Psoas muscle (tissue), 8 donors: ENCODE data around the gene ABCC8. TPM values are rescaled to one million over a fixed set of nuclear protein-coding genes. Genes with fewer than 3 reads are reported as not detected.
A peak's percentile ranks its signal among the peaks of the same experiment; 100 is the strongest.

ENCODE experiments used
- ATAC-seq, 4 donors: fragments of 200-7000 bp; cut with Tn5 transposase; one replicate each; pipeline ENCODE4 v1.9.1; 2020; ENCODE audit warnings: moderate library complexity in 3 of 4, mild to moderate bottlenecking in 2 of 4
- DNase-seq, 2 donors: peaks; one replicate each; pipeline ENCODE4 v3.0.0-alpha.2; 2020
- H3K27ac ChIP-seq: fragments of 200-600 bp; one replicate; pipeline ENCODE4 v1.8.0; 2022
- H3K27me3 ChIP-seq, 3 donors: fragments of 200-600 bp in 1 of 3; one replicate each; pipeline versions ENCODE4 v1.6.1 to v1.8.0; 2013 to 2022; ENCODE audit warnings: low read length in 2 of 3, mild to moderate bottlenecking in 2 of 3, moderate library complexity in 1 of 3; ENCODE audit not compliant: insufficient read depth in 3 of 3
- H3K36me3 ChIP-seq, 2 donors: fragments of 200-600 bp in 1 of 2; one replicate each; pipeline versions ENCODE4 v1.6.1 to v1.8.0; 2013 to 2022; ENCODE audit warnings: low read depth in 1 of 2, mild to moderate bottlenecking in 1 of 2, moderate library complexity in 1 of 2; ENCODE audit not compliant: insufficient read depth in 1 of 2
- H3K4me1 ChIP-seq: fragments of 200-600 bp; one replicate; pipeline ENCODE4 v1.8.0; 2022
- H3K4me3 ChIP-seq: fragments of 200-600 bp; one replicate; pipeline ENCODE4 v1.8.0; 2022; ENCODE audit warnings: mild to moderate bottlenecking
- H3K9me3 ChIP-seq: fragments of 200-600 bp; one replicate; pipeline ENCODE4 v1.8.0; 2022
- CTCF ChIP-seq: fragments of 200-600 bp; IDR thresholded peaks from one replicate; pipeline ENCODE4 v1.8.0; 2022; ENCODE audit warnings: antibody characterized with exemption
- WGBS, 3 donors: extraction: QIAGEN DNeasy Blood & Tissue Kit; methylation state at CpG; one replicate each; pipeline versions ENCODE4 v1.1.6 to v1.1.7; 2013; 5-methylcytosine and 5-hydroxymethylcytosine counted together
- intact Hi-C, 2 donors: fragments of 100-400 bp; cut with DNase I; formaldehyde crosslinking; loops; one replicate each; pipeline versions ENCODE4 v1.11.0 to v1.14.2; 2022
- polyA plus RNA-seq, 3 donors: library from polyadenylated mRNA; stranded (reverse); fragments of 200-250 nt; gene quantifications; one replicate each; pipeline ENCODE4 v1.2.3, GENCODE V29; 2013
- total RNA-seq, 4 donors: library from RNA; stranded (reverse); fragmentation: NEBNext Ultra II Directional in 2 of 4; extraction: Animal tissue kit (Norgen Biotek cat#: 25700) in 2 of 4; gene quantifications; one replicate each; pipeline versions ENCODE4 v1.2.1 to v1.2.4, GENCODE V29; 2021 to 2023
- donor health status: healthy with polysubstance abuse.
- donor health status: DM: no; HTN: no; CAD: no; lungs with moderate emphysema.
- donor health status: Bipolar disorder and iron deficiency.
- donor health status: healthy.
- donor health status: DM: yes; HTN: yes; CAD: no.
- donor health status: DM: no; HTN: no; CAD: no.
- donor health status: DM: no; HTN: no; CAD: no.
- donor health status: DM: yes; HTN: yes; CAD: no.

The ABCC8 gene
- total and polyA plus RNA-seq, 7 donors: 0.26 to 3.5 (median 0.75) TPM

- 39 to 62% (median 42%) methylated on average over 4 of the region's 4 CpGs for WGBS, 3 donors
- no peak overlapping the region for H3K27ac ChIP-seq
- DNase-seq: no peak
- no peaks in the 10 kb centered on the region for H3K4me1 ChIP-seq
- no peaks in the 10 kb centered on the region for H3K36me3 ChIP-seq
- no peaks in the 10 kb centered on the region for H3K27me3 ChIP-seq
- H3K4me3 ChIP-seq: no peak overlapping the region
- ATAC-seq: peak in 3 of 4 donors; percentile 74 to 79 (median 77)
- TF ChIP-seq CTCF: no peak
- intact Hi-C loops: no loop called here
- H3K9me3 ChIP-seq: no peaks in the 10 kb centered on the region
Observed at GRCh38 chr11:17443000-17443399, 33.6 kb downstream of the ABCC8 start.

- DNase-seq: no peak
- H3K36me3 ChIP-seq: no peaks in the 10 kb centered on the region
- no peak overlapping the region for H3K4me3 ChIP-seq
- intact Hi-C loops: no loop called here
- no peaks in the 10 kb centered on the region for H3K27me3 ChIP-seq
- H3K9me3 ChIP-seq: no peaks in the 10 kb centered on the region
- no peak for TF ChIP-seq CTCF
- ATAC-seq: no peak
- H3K4me1 ChIP-seq: peaks cover 2% of the 10 kb centered on the region
- WGBS, 3 donors: 60 to 69% (median 66%) methylated on average over 8 to 9 of the region's 9 CpGs
- H3K27ac ChIP-seq: no peak overlapping the region
Observed at GRCh38 chr11:17439316-17439782, 37.3 kb downstream of the ABCC8 start.

- 73 to 85% (median 79%) methylated on average over 3 of the region's 3 CpGs for WGBS, 3 donors
- no peaks in the 10 kb centered on the region for H3K27me3 ChIP-seq
- no peaks in the 10 kb centered on the region for H3K9me3 ChIP-seq
- no peak for DNase-seq
- intact Hi-C loops: no loop called here
- H3K4me3 ChIP-seq: no peak overlapping the region
- no peaks in the 10 kb centered on the region for H3K36me3 ChIP-seq
- no peak for ATAC-seq
- TF ChIP-seq CTCF: no peak
- H3K27ac ChIP-seq: no peak overlapping the region
- peaks cover 3% of the 10 kb centered on the region for H3K4me1 ChIP-seq
Observed at GRCh38 chr11:17437366-17437765, 39.3 kb downstream of the ABCC8 start.

- intact Hi-C loops: loop anchor here in 1 of 2 donors (5.0 kb wide), 1 partner anchor 38 kb away; no protein-coding TSS in a partner anchor
- ATAC-seq: no peak
- WGBS, 3 donors: 87 to 92% (median 90%) methylated on average over 4 of the region's 4 CpGs
Observed at GRCh38 chr11:17434108-17434507, 42.5 kb downstream of the ABCC8 start.

More at GRCh38 chr11:17434108-17434507, 42.5 kb downstream of the ABCC8 start:
- H3K27me3 ChIP-seq: no peaks in the 10 kb centered on the region
- DNase-seq: no peak
- H3K36me3 ChIP-seq: no peaks in the 10 kb centered on the region
- H3K9me3 ChIP-seq: no peaks in the 10 kb centered on the region
- H3K27ac ChIP-seq: no peak overlapping the region
- no peak overlapping the region for H3K4me3 ChIP-seq
- H3K4me1 ChIP-seq: peaks cover 20% of the 10 kb centered on the region
- no peak for TF ChIP-seq CTCF
